Gastroesophageal sphincter (tissue), 4 donors: ENCODE data around the gene CHAC1. TPM values are rescaled to one million over a fixed set of nuclear protein-coding genes. Genes with fewer than 3 reads are reported as not detected.

ENCODE experiments used
- ATAC-seq: fragments of 150-250 bp; one replicate; pipeline ENCODE4 v1.9.1; 2016; ENCODE audit warnings: mild to moderate bottlenecking, moderate library complexity
- H3K27ac ChIP-seq, 4 donors: fragments of 200-600 bp; sonication (generic) in 3 of 4; 1 replicate in 3 of 4; 2 replicates in 1 of 4; pipeline ENCODE4 v1.5.1; 2016 to 2019
- H3K27me3 ChIP-seq: fragments of 200-600 bp; sonication (generic); one replicate; pipeline ENCODE4 v1.5.1; 2019
- H3K36me3 ChIP-seq, 2 donors: fragments of 200-600 bp; sonication (generic); one replicate each; pipeline ENCODE4 v1.5.1; 2019; ENCODE audit warnings: control low read depth in 1 of 2
- H3K4me1 ChIP-seq, 3 donors: fragments of 200-600 bp; sonication (generic); 1 replicate in 2 of 3; 2 replicates in 1 of 3; pipeline ENCODE4 v1.5.1; 2016 to 2019; ENCODE audit warnings: control low read depth in 2 of 3
- H3K4me3 ChIP-seq, 2 donors: fragments of 200-600 bp; sonication (generic); one replicate each; pipeline ENCODE4 v1.5.1; 2019; ENCODE audit warnings: mild to moderate bottlenecking in 1 of 2, moderate library complexity in 1 of 2
- H3K9me3 ChIP-seq, 3 donors: fragments of 200-600 bp; sonication (generic); one replicate each; pipeline ENCODE4 v1.5.1; 2017 to 2019; ENCODE audit warnings: control low read depth in 2 of 3
- EP300 ChIP-seq: sonication (generic); formaldehyde crosslinking; IDR thresholded peaks from one replicate; pipeline ENCODE4 v1.6.1; 2017; ENCODE audit warnings: antibody characterized with exemption, mild to moderate bottlenecking
- POLR2A ChIP-seq, 2 donors: fragments of 450-650 bp; IDR thresholded peaks; one replicate each; pipeline ENCODE4 v1.6.1; 2017; ENCODE audit warnings: antibody characterized with exemption in 2 of 2, mild to moderate bottlenecking in 2 of 2, moderate library complexity in 1 of 2
- POLR2AphosphoS5 ChIP-seq: sonication (generic); formaldehyde crosslinking; IDR thresholded peaks from one replicate; pipeline ENCODE4 v1.6.1; 2017; ENCODE audit warnings: antibody characterized with exemption
- WGBS, 2 donors: methylation state at CpG; one replicate each; pipeline ENCODE4 v1.1.5; 2018; ENCODE audit warnings: low coverage in 1 of 2; 5-methylcytosine and 5-hydroxymethylcytosine counted together
- total RNA-seq, 4 donors: library from RNA; depleted of rRNA; stranded (reverse); fragments of >200 nt; gene quantifications; one replicate each; pipeline ENCODE4 v1.1.0, GENCODE V29; 2016
- TF ChIP-seq, protein P1 (sequence below), 4 experiments: fragments of 200-600 bp in 2 of 4; fragments of 450-650 bp in 2 of 4; sonication (generic) in 1 of 4; IDR thresholded peaks; one replicate each; pipeline ENCODE4 v1.5.1; 2017 to 2019; ENCODE audit warnings: antibody characterized with exemption in 4 of 4, mild to moderate bottlenecking in 2 of 4, moderate library complexity in 2 of 4

The CHAC1 gene
- total RNA-seq, 4 donors from 2014 or later: 0.54 to 1.8 (median 1.5) TPM

- Histone ChIP-seq H3K4me1 (no peaks in the 10 kb centered on the region), H3K27ac (peak overlapping the region in 3 of 4 donors; percentile 40 to 54 (median 45)), H3K9me3 (no peaks in the 10 kb centered on the region), H3K4me3 (no peak overlapping the region), H3K27me3 (no peaks in the 10 kb centered on the region), H3K36me3 (no peaks in the 10 kb centered on the region)
- TF ChIP-seq, protein P1, sequence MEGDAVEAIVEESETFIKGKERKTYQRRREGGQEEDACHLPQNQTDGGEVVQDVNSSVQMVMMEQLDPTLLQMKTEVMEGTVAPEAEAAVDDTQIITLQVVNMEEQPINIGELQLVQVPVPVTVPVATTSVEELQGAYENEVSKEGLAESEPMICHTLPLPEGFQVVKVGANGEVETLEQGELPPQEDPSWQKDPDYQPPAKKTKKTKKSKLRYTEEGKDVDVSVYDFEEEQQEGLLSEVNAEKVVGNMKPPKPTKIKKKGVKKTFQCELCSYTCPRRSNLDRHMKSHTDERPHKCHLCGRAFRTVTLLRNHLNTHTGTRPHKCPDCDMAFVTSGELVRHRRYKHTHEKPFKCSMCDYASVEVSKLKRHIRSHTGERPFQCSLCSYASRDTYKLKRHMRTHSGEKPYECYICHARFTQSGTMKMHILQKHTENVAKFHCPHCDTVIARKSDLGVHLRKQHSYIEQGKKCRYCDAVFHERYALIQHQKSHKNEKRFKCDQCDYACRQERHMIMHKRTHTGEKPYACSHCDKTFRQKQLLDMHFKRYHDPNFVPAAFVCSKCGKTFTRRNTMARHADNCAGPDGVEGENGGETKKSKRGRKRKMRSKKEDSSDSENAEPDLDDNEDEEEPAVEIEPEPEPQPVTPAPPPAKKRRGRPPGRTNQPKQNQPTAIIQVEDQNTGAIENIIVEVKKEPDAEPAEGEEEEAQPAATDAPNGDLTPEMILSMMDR (IDR thresholded peaks at IDR 0.05): no peak
- TF ChIP-seq EP300 (no peak), POLR2AphosphoS5 (no peak), POLR2A (IDR thresholded peaks at IDR 0.05) (no peak)
- WGBS, 2 donors: 67 to 100% methylated on average over 1 of the region's 11 CpGs
- no peak for ATAC-seq
Observed at GRCh38 chr15:40917585-40917984, 35.7 kb upstream of the CHAC1 start.

DNA sequence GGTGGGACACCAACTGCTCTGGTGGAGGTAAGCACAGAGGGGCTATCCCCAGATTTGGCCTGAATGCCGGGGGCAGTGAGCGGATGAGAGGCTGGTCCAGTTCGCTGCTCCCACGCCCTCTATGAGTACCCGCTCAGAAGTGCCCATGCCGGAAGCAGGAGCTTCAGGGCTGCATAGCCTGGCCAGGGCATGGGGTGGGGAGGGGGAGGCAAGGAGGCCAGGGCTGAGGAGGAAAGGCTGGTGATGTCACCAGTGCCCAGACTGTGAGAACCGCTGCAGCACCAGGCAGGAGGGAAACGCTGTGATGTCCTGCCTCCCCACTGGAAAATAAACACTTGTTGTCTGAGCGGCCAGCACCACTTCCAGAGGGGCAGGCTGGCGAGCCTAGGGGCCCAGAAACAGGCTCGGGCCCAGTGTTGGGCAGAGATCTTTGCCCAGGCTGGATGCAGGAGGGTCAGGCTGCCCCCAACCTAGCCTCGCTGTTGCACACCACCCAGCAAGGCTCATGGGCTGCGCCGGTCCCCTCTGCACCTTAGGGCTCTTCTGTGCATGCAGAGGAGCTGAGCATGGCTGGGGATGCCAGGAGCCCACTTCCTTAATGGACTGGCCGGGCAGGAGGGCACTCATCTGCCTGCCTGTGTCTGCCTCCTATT lies 35.0 kb upstream of the CHAC1 start:
- Histone ChIP-seq H3K27me3 (no peaks in the 10 kb centered on the region), H3K4me1 (no peaks in the 10 kb centered on the region), H3K27ac (peak overlapping the region in 3 of 4 donors; percentile 40 to 54 (median 45)), H3K9me3 (no peaks in the 10 kb centered on the region), H3K36me3 (no peaks in the 10 kb centered on the region), H3K4me3 (no peak overlapping the region)
- TF ChIP-seq, protein P1 (IDR thresholded peaks at IDR 0.05): no peak
- TF ChIP-seq EP300: no peak
- TF ChIP-seq POLR2AphosphoS5: no peak
- TF ChIP-seq POLR2A (IDR thresholded peaks at IDR 0.05): no peak
- ATAC-seq: peak; percentile 37
- 43 to 70% methylated on average over 2 to 3 of the region's 15 CpGs for WGBS, 2 donors

DNA sequence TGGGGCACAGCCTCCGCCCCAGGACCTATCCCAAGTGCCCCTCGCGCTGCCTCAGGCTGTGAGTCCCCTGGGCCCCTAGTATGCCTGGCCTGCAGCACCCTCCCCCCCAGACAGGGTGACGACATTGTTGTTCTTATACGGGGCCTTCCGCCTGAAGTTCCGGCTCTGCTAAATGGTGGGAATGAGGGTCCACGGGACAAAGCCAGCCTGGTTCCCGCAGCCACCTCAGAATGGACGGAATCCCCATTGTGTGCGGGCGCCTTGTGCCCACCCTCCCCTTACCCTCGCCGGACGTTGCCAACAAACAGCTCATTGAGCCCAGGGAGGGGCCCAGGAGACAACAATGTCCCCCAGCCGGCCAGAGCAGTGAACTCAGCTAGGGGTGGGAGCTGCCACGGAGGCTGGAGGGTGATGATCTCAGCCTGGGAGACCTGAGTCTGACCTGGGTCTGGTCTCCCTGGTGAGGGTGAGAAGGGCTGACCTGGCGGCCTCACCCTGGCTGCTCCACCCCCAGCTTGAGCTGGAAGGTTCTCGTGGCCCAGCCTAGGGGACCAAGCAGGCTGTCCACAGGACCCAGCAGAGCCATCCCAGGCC lies 34.4 kb upstream of the CHAC1 start:
- Histone ChIP-seq H3K27me3 (no peaks in the 10 kb centered on the region), H3K4me3 (no peak overlapping the region), H3K4me1 (no peaks in the 10 kb centered on the region), H3K27ac (peak overlapping the region in 3 of 4 donors; percentile 40 to 54 (median 45)), H3K9me3 (no peaks in the 10 kb centered on the region), H3K36me3 (no peaks in the 10 kb centered on the region)
- no CpG with 5 or more reads among the region's 19 CpGs for WGBS, 2 donors
- peak; percentile 42 for ATAC-seq
- TF ChIP-seq EP300 (no peak), POLR2A (IDR thresholded peaks at IDR 0.05) (no peak)

DNA sequence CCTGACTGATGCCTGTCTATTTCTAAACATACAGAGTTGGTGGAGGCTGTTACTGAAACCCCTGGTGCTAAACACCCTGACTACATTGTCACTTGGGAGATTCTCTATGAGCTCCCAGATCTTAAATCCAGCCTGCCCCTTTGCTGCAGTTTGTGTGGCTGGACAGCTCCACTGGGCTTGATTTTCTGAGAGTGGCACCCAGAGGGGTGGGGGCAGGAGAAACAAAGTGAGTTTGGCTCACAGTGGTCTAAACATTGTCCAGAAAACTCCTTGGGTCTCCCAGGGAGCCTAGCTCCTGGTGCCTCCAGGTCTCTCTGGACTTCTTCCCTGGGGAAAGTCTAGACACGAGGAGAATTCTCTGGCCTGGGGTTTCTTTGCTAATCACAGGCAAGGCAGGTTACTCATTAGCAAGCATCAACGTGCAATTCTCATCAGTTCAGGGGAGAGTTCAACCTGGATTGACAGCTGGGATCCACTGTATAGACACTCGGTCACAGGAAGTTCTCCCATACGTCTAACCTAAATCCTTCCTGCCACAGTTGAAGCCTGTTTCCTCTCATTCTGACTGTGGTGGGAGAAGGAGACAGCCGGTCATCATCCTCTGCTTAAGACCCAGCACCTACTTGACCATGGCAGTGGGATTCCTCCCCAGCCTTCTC lies 31.2 kb upstream of the CHAC1 start:
- Histone ChIP-seq H3K9me3 (no peaks in the 10 kb centered on the region), H3K4me1 (peaks cover 0 to 16% (median 8%) of the 10 kb centered on the region in 3 donors), H3K27ac (no peak overlapping the region), H3K27me3 (peaks cover 23% of the 10 kb centered on the region), H3K36me3 (no peaks in the 10 kb centered on the region), H3K4me3 (no peak overlapping the region)
- 71 to 83% methylated on average over 3 to 5 of the region's 5 CpGs for WGBS, 2 donors
- ATAC-seq: no peak
- no peak for TF ChIP-seq EP300
- TF ChIP-seq, protein P1 (IDR thresholded peaks at IDR 0.05): no peak
- TF ChIP-seq POLR2AphosphoS5: no peak
- no peak for TF ChIP-seq POLR2A (IDR thresholded peaks at IDR 0.05)

DNA sequence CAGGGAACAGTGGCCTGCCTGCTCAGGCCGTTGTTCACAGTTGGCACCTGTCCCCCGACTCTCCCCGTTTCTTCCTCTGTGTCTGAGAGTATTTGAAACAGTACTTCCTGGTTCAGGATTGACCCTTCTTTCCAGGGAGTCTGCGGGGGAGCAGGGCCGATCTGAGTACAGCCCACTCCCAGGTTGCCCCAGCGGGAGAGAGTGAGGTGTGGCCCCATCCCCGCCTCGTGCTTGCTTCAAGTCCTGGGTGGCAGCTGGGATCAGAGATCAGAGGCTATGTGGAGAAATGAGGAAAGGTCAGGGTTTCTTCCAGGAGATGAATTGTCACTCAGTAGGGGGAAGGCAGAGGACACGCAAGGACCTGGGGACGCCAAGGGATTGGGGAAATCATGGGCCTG lies 30.7 kb upstream of the CHAC1 start:
- no peak overlapping the region for H3K4me3 ChIP-seq
- WGBS, 2 donors: 40 to 52% methylated on average over 2 to 3 of the region's 10 CpGs
- ATAC-seq: no peak
- H3K36me3 ChIP-seq: no peaks in the 10 kb centered on the region
- H3K27ac ChIP-seq: no peak overlapping the region
- TF ChIP-seq POLR2AphosphoS5 (no peak), EP300 (no peak), POLR2A (IDR thresholded peaks at IDR 0.05) (no peak)
- TF ChIP-seq, protein P1 (IDR thresholded peaks at IDR 0.05): no peak
- H3K9me3 ChIP-seq: no peaks in the 10 kb centered on the region
- peaks cover 28% of the 10 kb centered on the region for H3K27me3 ChIP-seq
- H3K4me1 ChIP-seq: peaks cover 0 to 21% (median 9%) of the 10 kb centered on the region in 3 donors
